B cell (primary cell): ENCODE results near the gene DCAF8L2. TPM values are rescaled to one million over a fixed set of nuclear protein-coding genes. Genes with fewer than 3 reads are reported as not detected.

ENCODE experiments used
- ATAC-seq: fragments of 200-7000 bp; cut with Tn5 transposase; one replicate; pipeline ENCODE4 v1.10.0; 2021; ENCODE audit warnings: low read depth, mild to moderate bottlenecking, moderate number of reproducible peaks, moderate library complexity
- CTCF ChIA-PET: fragments of 350-600 bp; sonication (Branson Sonifier 250); formaldehyde crosslinking; loops from one replicate; lab custom pipeline; 2021; ENCODE audit warnings: antibody characterized with exemption, inconsistent platforms; lab: Charles Lee
- POLR2A ChIA-PET: fragments of 350-600 bp; sonication (Branson Sonifier 250); formaldehyde crosslinking; loops from one replicate; lab custom pipeline; 2021; ENCODE audit warnings: antibody characterized with exemption; lab: Charles Lee
- DNase-seq: peaks from one replicate; pipeline ENCODE4 v3.0.0; 2013
- H2AFZ ChIP-seq: 2 replicates; pipeline ENCODE4 v1.6.1; 2012; ENCODE audit warnings: mild to moderate bottlenecking, low read depth, low read length; ENCODE audit not compliant: insufficient read depth, poor library complexity, severe bottlenecking
- H3K27ac ChIP-seq, 2 donors: 1 replicate in 1 of 2; 2 replicates in 1 of 2; pipeline ENCODE4 v1.5.1; 2012 to 2013; ENCODE audit warnings: low read length in 2 of 2, mild to moderate bottlenecking in 2 of 2, moderate library complexity in 1 of 2
- H3K27me3 ChIP-seq, 4 experiments: fragments of 200-600 bp in 1 of 4; sonication (generic) in 1 of 4; replicated peaks in 1 of 4; 1 replicate in 2 of 4; 2 replicates in 2 of 4; pipeline versions ENCODE4 v1.6.1 to v1.7.0; 2013 to 2016; ENCODE audit warnings: low read length in 3 of 4, mild to moderate bottlenecking in 2 of 4, mixed read lengths in 1 of 4, moderate library complexity in 1 of 4; ENCODE audit not compliant: insufficient read depth in 4 of 4, control insufficient read depth in 3 of 4; ENCODE audit errors: control extremely low read depth in 1 of 4
- H3K36me3 ChIP-seq, 2 experiments: replicated peaks in 1 of 2; 1 replicate in 1 of 2; 2 replicates in 1 of 2; pipeline versions ENCODE4 v1.6.1 to v1.7.1; 2013; ENCODE audit warnings: low read length in 1 of 2; ENCODE audit not compliant: insufficient read depth in 2 of 2, control insufficient read depth in 1 of 2; ENCODE audit errors: control extremely low read depth in 1 of 2, extremely low read depth in 1 of 2
- H3K4me1 ChIP-seq, 2 donors: fragments of 200-600 bp in 1 of 2; sonication (generic) in 1 of 2; 1 replicate in 1 of 2; 2 replicates in 1 of 2; pipeline versions ENCODE4 v1.5.1 to v1.6.1; 2013 to 2017; ENCODE audit warnings: low read length in 2 of 2; ENCODE audit not compliant: control insufficient read depth in 2 of 2, insufficient read depth in 2 of 2
- H3K4me2 ChIP-seq: replicated peaks from 2 replicates; pipeline ENCODE3; 2012; ENCODE audit warnings: mild to moderate bottlenecking, low read depth, low read length; ENCODE audit not compliant: poor library complexity, severe bottlenecking
- H3K4me3 ChIP-seq, 5 experiments: fragments of 200-600 bp in 1 of 5; sonication (generic) in 1 of 5; 1 replicate in 3 of 5; 2 replicates in 2 of 5; pipeline versions ENCODE4 v1.5.1 to v1.7.0; 2011 to 2016; ENCODE audit warnings: low read length in 4 of 5, mild to moderate bottlenecking in 4 of 5, low read depth in 2 of 5, control low read depth in 1 of 5, moderate library complexity in 1 of 5; ENCODE audit not compliant: insufficient read depth in 1 of 5; ENCODE audit errors: control extremely low read depth in 1 of 5, extremely low read depth in 1 of 5
- H3K79me2 ChIP-seq: fragments of 200-600 bp; sonication (generic); one replicate; pipeline ENCODE4 v1.6.0; 2016; ENCODE audit warnings: low read length; ENCODE audit not compliant: control insufficient read depth, insufficient read depth
- H3K9ac ChIP-seq: fragments of 200-600 bp; sonication (generic); 2 replicates; pipeline ENCODE4 v1.6.1; 2017; ENCODE audit warnings: mild to moderate bottlenecking, low read length, moderate library complexity
- H3K9me3 ChIP-seq, 3 donors: one replicate each; pipeline versions ENCODE4 v1.6.1 to v1.7.1; 2013; ENCODE audit warnings: low read length in 2 of 3; ENCODE audit not compliant: control insufficient read depth in 2 of 3, insufficient read depth in 1 of 3; ENCODE audit errors: control extremely low read depth in 1 of 3
- H4K20me1 ChIP-seq: 2 replicates; pipeline ENCODE4 v1.6.0; 2012; ENCODE audit warnings: mild to moderate bottlenecking, low read length; ENCODE audit not compliant: insufficient read depth, control insufficient read depth, poor library complexity, severe bottlenecking
- H3K27ac Mint-ChIP-seq: one replicate; pipeline ENCODE4 v1.8.0; 2021; ENCODE audit warnings: mixed read lengths
- H3K27me3 Mint-ChIP-seq: one replicate; pipeline ENCODE4 v1.8.0; 2021; ENCODE audit warnings: mixed read lengths
- H3K4me1 Mint-ChIP-seq: one replicate; pipeline ENCODE4 v1.8.0; 2021; ENCODE audit warnings: mixed read lengths
- H3K4me3 Mint-ChIP-seq: one replicate; pipeline ENCODE4 v1.8.0; 2021; ENCODE audit warnings: mixed read lengths
- H3K9me3 Mint-ChIP-seq: one replicate; pipeline ENCODE4 v1.8.0; 2022; ENCODE audit warnings: mixed read lengths; ENCODE audit not compliant: insufficient read depth
- EZH2 ChIP-seq: IDR thresholded peaks from 2 replicates; pipeline ENCODE4 v1.6.1; 2012; ENCODE audit warnings: borderline replicate concordance, low read depth, mild to moderate bottlenecking, moderate library complexity, low read length; ENCODE audit not compliant: insufficient read depth, poor library complexity, severe bottlenecking
- WGBS: methylation state at CpG from one replicate; pipeline ENCODE4 v1.1.5; 2013; ENCODE audit warnings: missing lambda C conversion rate; ENCODE audit not compliant: insufficient coverage; 5-methylcytosine and 5-hydroxymethylcytosine counted together
- intact Hi-C: fragments of 100-400 bp; cut with micrococcal nuclease; formaldehyde crosslinking; loops from one replicate; pipeline ENCODE4 v1.10.0; 2022
- polyA plus RNA-seq: library from polyadenylated mRNA; depleted of rRNA; stranded (reverse); fragments of >200 nt; gene quantifications from 2 replicates; pipeline ENCODE4 v1.2.3, GENCODE V29; 2012
- total RNA-seq, 2 donors: library from RNA; stranded (reverse); fragments of 120-200 nt in 1 of 2; gene quantifications; 1 replicate in 1 of 2; 2 replicates in 1 of 2; pipeline versions ENCODE4 v1.2.3 to v1.2.4, GENCODE V29; 2013 to 2022
- TF ChIP-seq, protein P1 (sequence below): fragments of 200-600 bp; IDR thresholded peaks from one replicate; pipeline ENCODE4 v1.8.0; 2022; ENCODE audit warnings: antibody characterized with exemption, mild to moderate bottlenecking

The DCAF8L2 gene
- total and polyA plus RNA-seq, 2 donors (not counting 1 experiment from before 2014, with no cell fraction given): not detected

DNA sequence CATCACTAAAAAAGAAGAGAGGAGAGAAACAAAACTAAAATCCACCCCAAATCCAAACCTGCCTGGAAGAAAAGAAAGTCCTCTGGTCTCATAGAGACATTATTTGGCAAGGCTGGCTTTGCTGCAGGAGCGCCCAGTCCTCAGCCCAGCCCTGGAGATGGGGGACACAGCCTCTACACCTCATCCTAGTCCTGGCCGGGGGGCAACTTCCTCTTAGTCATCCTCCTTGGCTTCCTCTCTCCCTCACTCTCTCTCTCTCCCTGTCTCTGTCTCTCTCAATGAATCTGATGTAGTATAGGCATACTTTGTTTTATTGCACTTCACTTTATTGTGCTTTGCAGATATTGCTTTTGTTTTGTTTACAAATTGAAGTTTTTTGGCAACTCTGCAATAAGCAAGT, 161.8 kb downstream of the DCAF8L2 start:
- whole genome bisulfite sequencing: no CpG with 5 or more reads among the region's 2 CpGs
- ChIA-PET POLR2A (no interaction called here), CTCF (no interaction called here)
- no peak overlapping the region for H3K9ac ChIP-seq
- no peaks in the 10 kb centered on the region for H4K20me1 ChIP-seq
- no peak overlapping the region for H3K4me3 ChIP-seq
- H3K27me3 Mint-ChIP-seq: no peaks in the 10 kb centered on the region
- H3K9me3 ChIP-seq: peaks cover 0 to 7% (median 0%) of the 10 kb centered on the region in 3 donors
- H2AFZ ChIP-seq: no peak overlapping the region
- no peaks in the 10 kb centered on the region for H3K9me3 Mint-ChIP-seq
- ATAC-seq (no peak), DNase-seq (no peak)
- H3K4me3 Mint-ChIP-seq: no peak overlapping the region
- H3K4me1 Mint-ChIP-seq: no peaks in the 10 kb centered on the region
- H3K27ac Mint-ChIP-seq: no peak overlapping the region
- H3K79me2 ChIP-seq: no peaks in the 10 kb centered on the region
- no peaks in the 10 kb centered on the region for H3K4me1 ChIP-seq
- no peaks in the 10 kb centered on the region for H3K36me3 ChIP-seq
- no peak overlapping the region for H3K27ac ChIP-seq
- no peaks in the 10 kb centered on the region for H3K27me3 ChIP-seq
- intact Hi-C loops: no loop called here
- TF ChIP-seq, protein P1, sequence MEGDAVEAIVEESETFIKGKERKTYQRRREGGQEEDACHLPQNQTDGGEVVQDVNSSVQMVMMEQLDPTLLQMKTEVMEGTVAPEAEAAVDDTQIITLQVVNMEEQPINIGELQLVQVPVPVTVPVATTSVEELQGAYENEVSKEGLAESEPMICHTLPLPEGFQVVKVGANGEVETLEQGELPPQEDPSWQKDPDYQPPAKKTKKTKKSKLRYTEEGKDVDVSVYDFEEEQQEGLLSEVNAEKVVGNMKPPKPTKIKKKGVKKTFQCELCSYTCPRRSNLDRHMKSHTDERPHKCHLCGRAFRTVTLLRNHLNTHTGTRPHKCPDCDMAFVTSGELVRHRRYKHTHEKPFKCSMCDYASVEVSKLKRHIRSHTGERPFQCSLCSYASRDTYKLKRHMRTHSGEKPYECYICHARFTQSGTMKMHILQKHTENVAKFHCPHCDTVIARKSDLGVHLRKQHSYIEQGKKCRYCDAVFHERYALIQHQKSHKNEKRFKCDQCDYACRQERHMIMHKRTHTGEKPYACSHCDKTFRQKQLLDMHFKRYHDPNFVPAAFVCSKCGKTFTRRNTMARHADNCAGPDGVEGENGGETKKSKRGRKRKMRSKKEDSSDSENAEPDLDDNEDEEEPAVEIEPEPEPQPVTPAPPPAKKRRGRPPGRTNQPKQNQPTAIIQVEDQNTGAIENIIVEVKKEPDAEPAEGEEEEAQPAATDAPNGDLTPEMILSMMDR: no peak
- no peak for TF ChIP-seq EZH2
- no peak overlapping the region for H3K4me2 ChIP-seq

DNA sequence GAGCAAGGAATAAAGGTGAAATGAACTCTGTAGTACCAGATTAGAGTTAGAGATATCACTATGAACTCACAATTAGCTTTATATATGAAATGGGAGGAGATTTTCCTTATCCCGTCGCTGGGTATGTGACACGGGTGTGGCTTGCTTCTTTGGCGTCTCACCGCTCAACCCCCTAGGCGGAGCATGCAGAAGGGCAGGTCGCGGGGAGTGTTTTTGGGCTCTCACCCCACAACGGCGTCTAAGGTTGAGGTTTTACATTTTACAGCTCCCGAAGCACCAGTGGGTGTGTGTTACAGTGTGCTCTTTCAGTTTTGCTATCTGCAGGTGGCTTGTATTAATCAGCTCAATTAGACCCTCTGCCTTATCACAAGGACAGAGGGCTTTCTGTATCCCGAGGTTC, 175.6 kb downstream of the DCAF8L2 start:
- Mint-ChIP-seq H3K9me3 (peaks cover 4% of the 10 kb centered on the region), H3K27ac (no peak overlapping the region), H3K4me3 (no peak overlapping the region), H3K4me1 (no peaks in the 10 kb centered on the region), H3K27me3 (no peaks in the 10 kb centered on the region)
- Histone ChIP-seq H3K27ac (no peak overlapping the region), H3K36me3 (no peaks in the 10 kb centered on the region), H3K9ac (no peak overlapping the region), H3K4me2 (no peak overlapping the region), H3K27me3 (no peaks in the 10 kb centered on the region), H3K9me3 (peaks cover 0 to 2% (median 0%) of the 10 kb centered on the region in 3 donors), H2AFZ (no peak overlapping the region), H3K79me2 (no peaks in the 10 kb centered on the region), H3K4me1 (no peaks in the 10 kb centered on the region), H3K4me3 (no peak overlapping the region), H4K20me1 (no peaks in the 10 kb centered on the region)
- no CpG with 5 or more reads among the region's 12 CpGs for WGBS
- no peak for DNase-seq
- intact Hi-C loops: no loop called here
- ChIA-PET CTCF (no interaction called here), POLR2A (no interaction called here)
- no peak for TF ChIP-seq EZH2
- TF ChIP-seq, protein P1: no peak
- no peak for ATAC-seq
